BJ (cell line): Measurements from ENCODE around the gene HHAT. TPM values are rescaled to one million over a fixed set of nuclear protein-coding genes. Genes with fewer than 3 reads are reported as not detected.

ENCODE experiments used
- CTCF ChIA-PET: fragments of 350-600 bp; formaldehyde crosslinking; extraction: SDS; loops from one replicate; lab custom pipeline; 2021; ENCODE audit warnings: antibody characterized with exemption, inconsistent platforms; lab: Yijun Ruan, JAX
- POLR2A ChIA-PET: fragments of 300-600 bp; sonication (Branson Sonifier 250); formaldehyde crosslinking; extraction: SDS; loops from one replicate; lab custom pipeline; 2021; ENCODE audit warnings: antibody characterized with exemption; lab: Charles Lee
- DNase-seq: peaks from one replicate; pipeline ENCODE4 v3.0.0-alpha.2; 2011; ENCODE audit warnings: low read depth
- H3K27me3 ChIP-seq: 2 replicates; pipeline ENCODE4 v1.6.0; 2011; ENCODE audit warnings: low read length; ENCODE audit not compliant: control insufficient read depth, insufficient read depth
- H3K36me3 ChIP-seq: 2 replicates; pipeline ENCODE4 v1.5.1; 2011; ENCODE audit warnings: low read length; ENCODE audit not compliant: control insufficient read depth, insufficient read depth
- H3K4me3 ChIP-seq: 2 replicates; pipeline ENCODE4 v1.5.1; 2011; ENCODE audit warnings: low read depth, mild to moderate bottlenecking, control low read depth, low read length
- polyA plus RNA-seq: library from polyadenylated mRNA; depleted of rRNA; stranded (reverse); fragments of >200 nt; gene quantifications from 2 replicates; pipeline ENCODE4 v1.2.3, GENCODE V29; 2011
- TF ChIP-seq, protein P1 (sequence below): IDR thresholded peaks from 2 replicates; pipeline ENCODE4 v1.5.1; 2011; ENCODE audit warnings: low read depth, mild to moderate bottlenecking, control low read depth, inconsistent platforms, low read length, moderate library complexity; ENCODE audit not compliant: insufficient read depth

The HHAT gene
- polyA plus RNA-seq, 1 experiment, result 6.6 TPM

DNA sequence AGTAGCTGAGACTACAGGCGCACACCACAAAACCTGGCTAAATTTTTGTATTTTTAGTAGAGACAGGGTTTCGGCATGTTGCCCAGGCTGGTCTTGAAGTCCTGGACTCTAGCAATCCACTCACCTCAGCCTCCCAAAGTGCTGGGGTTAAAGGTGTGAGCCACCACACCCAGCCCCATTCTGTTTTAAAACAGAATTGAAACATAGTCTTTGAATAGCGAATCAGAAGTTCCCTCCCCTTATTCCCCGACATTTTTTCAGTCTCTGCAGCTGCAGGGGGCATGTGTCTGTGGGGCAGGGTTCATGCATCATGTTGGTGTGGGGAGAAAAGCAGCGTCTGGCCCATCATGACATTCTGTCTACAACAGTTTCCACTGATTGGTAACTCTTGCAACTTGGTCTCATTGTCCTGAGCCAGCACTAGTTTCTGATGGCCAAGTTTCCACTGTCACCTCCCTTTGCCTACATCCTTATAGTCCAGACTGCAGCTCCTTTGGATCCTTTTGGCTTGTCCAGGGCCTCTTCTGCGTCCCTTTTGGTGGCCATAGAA is 15.6 kb upstream of the HHAT start:
- TF ChIP-seq, protein P1, sequence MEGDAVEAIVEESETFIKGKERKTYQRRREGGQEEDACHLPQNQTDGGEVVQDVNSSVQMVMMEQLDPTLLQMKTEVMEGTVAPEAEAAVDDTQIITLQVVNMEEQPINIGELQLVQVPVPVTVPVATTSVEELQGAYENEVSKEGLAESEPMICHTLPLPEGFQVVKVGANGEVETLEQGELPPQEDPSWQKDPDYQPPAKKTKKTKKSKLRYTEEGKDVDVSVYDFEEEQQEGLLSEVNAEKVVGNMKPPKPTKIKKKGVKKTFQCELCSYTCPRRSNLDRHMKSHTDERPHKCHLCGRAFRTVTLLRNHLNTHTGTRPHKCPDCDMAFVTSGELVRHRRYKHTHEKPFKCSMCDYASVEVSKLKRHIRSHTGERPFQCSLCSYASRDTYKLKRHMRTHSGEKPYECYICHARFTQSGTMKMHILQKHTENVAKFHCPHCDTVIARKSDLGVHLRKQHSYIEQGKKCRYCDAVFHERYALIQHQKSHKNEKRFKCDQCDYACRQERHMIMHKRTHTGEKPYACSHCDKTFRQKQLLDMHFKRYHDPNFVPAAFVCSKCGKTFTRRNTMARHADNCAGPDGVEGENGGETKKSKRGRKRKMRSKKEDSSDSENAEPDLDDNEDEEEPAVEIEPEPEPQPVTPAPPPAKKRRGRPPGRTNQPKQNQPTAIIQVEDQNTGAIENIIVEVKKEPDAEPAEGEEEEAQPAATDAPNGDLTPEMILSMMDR, result no peak
- CTCF ChIA-PET, result interaction anchor here (1.0 to 8.0 kb wide), 3 partner anchors 93 to 180 kb away, joined by 3 to 73 read pairs (median 3); no protein-coding TSS in a partner anchor

DNA sequence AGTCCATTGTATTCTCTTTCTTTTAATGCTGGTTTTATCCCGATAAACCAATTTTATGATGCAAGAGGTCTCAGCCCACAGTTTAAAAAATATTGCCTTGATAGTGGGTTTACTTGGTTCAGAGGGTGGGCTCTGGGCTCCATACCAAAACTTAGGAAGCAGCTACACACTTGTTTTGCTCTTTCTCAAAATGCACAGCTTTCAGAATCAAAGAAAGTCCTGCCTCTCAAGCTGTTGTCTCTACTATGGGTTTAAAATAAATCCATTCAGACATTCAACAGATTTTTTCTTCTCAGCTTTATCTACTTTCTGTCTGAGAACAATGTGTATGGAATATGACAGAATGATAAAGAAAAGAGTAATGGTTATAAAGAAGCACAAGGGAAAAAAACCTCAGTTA is 14.8 kb upstream of the HHAT start:
- TF ChIP-seq, protein P1, result no peak
- CTCF ChIA-PET, result interaction anchor here (1.3 to 8.0 kb wide), 2 partner anchors 94 to 170 kb away, joined by 3 to 73 read pairs; no protein-coding TSS in a partner anchor
- POLR2A ChIA-PET, result no interaction called here

More for the DNA sequence above, 15.6 kb upstream of the HHAT start:
- H3K4me3 ChIP-seq, result no peak overlapping the region
- DNase-seq, result no peak
- peaks cover 2% of the 10 kb centered on the region; the same call in 1 of the 2 replicates for H3K27me3 ChIP-seq
- H3K36me3 ChIP-seq, result no peaks in the 10 kb centered on the region
- POLR2A ChIA-PET, result no interaction called here

DNA sequence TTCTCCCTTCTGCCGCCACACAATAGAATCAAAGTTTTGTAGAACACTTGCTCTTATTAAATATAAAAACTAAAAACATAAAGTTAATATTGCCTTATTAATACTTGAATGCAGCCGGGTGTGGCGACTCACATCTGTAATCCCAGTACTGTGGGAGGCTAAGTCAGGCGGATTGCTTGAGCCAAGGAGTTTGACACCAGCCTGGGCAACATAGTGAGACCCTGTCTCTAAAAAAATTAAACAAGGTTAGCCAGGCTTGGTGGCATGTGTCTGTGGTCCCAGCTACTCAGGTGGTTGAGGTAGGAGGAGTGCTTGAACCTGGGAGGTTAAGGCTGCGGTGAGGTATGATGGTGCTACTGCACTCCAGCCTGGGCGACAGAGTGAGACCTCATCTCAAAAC is 13.2 kb upstream of the HHAT start:
- TF ChIP-seq, protein P1, result no peak
- no peaks in the 10 kb centered on the region for H3K36me3 ChIP-seq
- H3K27me3 ChIP-seq, result peaks cover 2% of the 10 kb centered on the region; the same call in 1 of the 2 replicates
- CTCF ChIA-PET, result no interaction called here
- H3K4me3 ChIP-seq, result no peak overlapping the region
- DNase-seq, result no peak
- POLR2A ChIA-PET, result no interaction called here

More for the DNA sequence above, 14.8 kb upstream of the HHAT start:
- Histone ChIP-seq H3K27me3 (peaks cover 2% of the 10 kb centered on the region; the same call in 1 of the 2 replicates), H3K36me3 (no peaks in the 10 kb centered on the region), H3K4me3 (no peak overlapping the region)
- no peak for DNase-seq

DNA sequence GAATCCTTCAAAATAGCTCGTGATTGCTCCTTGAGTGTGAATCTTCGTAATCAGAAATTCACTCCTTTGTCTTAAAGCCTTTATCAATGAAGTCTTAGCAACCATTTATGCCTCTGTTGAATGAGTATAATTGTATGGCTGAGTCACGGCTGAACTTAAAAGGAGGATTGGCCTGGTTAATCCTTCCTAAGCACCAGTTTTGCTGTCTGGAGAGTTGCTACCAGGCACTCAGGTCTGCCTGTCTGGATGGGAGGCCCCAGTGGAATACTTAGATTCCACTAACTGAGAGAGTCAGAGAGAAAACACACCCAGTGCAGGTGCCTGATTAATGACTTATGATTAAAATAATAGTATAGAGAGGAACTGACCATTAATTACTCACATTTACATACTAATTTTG is 7.6 kb upstream of the HHAT start:
- ChIA-PET POLR2A (no interaction called here), CTCF (no interaction called here)
- TF ChIP-seq, protein P1, result no peak

DNA sequence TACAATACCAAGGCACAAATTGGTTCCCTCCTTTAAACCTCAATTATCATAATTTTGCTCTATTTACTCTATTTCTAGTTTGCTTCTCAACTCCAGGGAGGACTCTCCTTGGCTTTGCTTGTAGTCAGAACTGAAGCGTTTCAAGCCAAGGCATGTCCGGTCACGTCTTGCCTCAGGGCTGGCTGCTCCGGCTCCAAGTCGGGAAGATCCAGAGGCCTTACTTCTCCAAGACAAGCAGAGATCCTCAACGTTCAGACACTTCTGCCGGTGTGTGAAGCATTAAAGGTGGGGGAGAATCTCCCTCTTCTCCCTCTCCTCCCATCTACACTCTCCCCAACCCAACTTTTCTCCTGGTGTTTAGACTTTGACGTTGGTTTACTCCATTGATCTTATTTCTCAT is 7.2 kb upstream of the HHAT start:
- ChIA-PET CTCF (no interaction called here), POLR2A (no interaction called here)
- no peak overlapping the region for H3K4me3 ChIP-seq
- H3K36me3 ChIP-seq, result no peaks in the 10 kb centered on the region
- TF ChIP-seq, protein P1, result no peak
- DNase-seq, result no peak
- no peaks in the 10 kb centered on the region for H3K27me3 ChIP-seq

More for the DNA sequence above, 7.6 kb upstream of the HHAT start:
- H3K27me3 ChIP-seq, result no peaks in the 10 kb centered on the region
- H3K36me3 ChIP-seq, result no peaks in the 10 kb centered on the region
- H3K4me3 ChIP-seq, result no peak overlapping the region
- no peak for DNase-seq
